Loucy (cell line): ENCODE data around the gene SMG7.

Source experiments
- CTCF ChIP-seq: fragments of 200-600 bp; sonication (generic); conservative IDR thresholded peaks from 2 replicates; pipeline ENCODE4 v1.5.1; 2014; ENCODE audit warnings: mild to moderate bottlenecking, antibody characterized with exemption, low read length
- EZH2phosphoT487 ChIP-seq: fragments of 200-600 bp; IDR thresholded peaks from 2 replicates; pipeline ENCODE4 v1.6.1; 2018; ENCODE audit warnings: antibody characterized with exemption, mild to moderate bottlenecking, moderate library complexity, borderline replicate concordance

DNA sequence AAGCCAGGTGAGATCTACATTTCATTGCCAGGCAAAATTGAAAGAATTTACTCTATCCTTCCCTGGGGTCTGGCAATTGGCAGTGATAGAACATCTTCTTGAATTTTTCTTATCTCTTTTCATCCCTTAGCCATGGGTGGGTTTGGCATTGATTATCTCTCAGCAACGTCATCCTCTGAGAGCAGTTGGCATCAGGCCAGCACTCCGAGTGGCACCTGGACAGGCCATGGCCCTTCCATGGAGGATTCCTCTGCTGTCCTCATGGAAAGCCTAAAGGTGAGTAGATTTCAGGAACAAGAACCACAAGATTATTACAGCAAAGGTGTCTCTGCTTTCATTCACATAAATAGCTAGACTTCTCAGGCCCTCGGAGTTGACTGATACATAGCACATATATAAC lies 78.6 kb downstream of the SMG7 start:
- TF ChIP-seq CTCF (no peak), EZH2phosphoT487 (no peak)
